ENCODE results near the gene RGL4. TPM values are rescaled to one million over a fixed set of nuclear protein-coding genes. Genes with fewer than 3 reads are reported as not detected.
"Not testable (repeated sequence)": the region's sequence is repeated elsewhere in the genome, so short reads cannot be mapped to it uniquely, and the experiment has no call there.

Gene RGL4
- total RNA-seq, 4 donors from 2014 or later, result 0.25 to 1.3 TPM; not detected in 2

DNA sequence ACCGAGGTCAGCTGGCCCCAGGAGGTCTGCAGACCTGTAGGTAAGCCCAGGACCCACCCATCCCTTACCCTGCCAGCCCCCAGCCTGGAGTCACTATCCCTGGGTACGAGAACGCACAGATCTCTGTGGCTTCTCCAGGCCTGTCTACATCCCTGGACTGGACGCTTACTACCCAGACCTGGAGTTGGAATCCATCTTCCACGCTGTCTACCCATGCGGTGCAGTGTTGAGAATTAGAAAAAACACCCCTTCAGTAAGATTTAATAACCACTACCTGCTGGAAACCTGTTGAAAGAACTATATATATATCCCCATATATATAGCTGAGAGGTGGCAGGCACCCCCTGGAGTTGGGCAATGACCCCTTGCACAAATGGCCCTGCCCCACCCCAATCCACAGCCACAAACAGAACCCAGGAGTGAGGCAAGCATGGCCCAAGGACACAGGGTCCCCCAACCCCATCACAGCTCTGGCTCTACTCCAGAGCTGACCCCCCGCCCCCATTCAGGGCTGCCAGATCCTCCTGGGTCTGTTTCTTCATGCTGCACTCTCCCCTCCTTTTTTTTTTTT, 17.7 kb upstream of the RGL4 start:
- Histone ChIP-seq H3K27ac (no peak overlapping the region), H3K4me1 (no peaks in the 10 kb centered on the region), H3K36me3 (no peaks in the 10 kb centered on the region), H3K9me3 (no peaks in the 10 kb centered on the region), H3K27me3 (no peaks in the 10 kb centered on the region), H3K4me3 (replicated peaks in 1 of 3) (no peak overlapping the region)
- 85 to 100% methylated on average over 5 to 7 of the region's 7 CpGs for WGBS, 2 donors
- DNase-seq, result no peak
- intact Hi-C loops (cut with DNase I), result no loop called here
- TF ChIP-seq POLR2A (IDR thresholded peaks at IDR 0.05), result no peak
- TF ChIP-seq, protein P1, sequence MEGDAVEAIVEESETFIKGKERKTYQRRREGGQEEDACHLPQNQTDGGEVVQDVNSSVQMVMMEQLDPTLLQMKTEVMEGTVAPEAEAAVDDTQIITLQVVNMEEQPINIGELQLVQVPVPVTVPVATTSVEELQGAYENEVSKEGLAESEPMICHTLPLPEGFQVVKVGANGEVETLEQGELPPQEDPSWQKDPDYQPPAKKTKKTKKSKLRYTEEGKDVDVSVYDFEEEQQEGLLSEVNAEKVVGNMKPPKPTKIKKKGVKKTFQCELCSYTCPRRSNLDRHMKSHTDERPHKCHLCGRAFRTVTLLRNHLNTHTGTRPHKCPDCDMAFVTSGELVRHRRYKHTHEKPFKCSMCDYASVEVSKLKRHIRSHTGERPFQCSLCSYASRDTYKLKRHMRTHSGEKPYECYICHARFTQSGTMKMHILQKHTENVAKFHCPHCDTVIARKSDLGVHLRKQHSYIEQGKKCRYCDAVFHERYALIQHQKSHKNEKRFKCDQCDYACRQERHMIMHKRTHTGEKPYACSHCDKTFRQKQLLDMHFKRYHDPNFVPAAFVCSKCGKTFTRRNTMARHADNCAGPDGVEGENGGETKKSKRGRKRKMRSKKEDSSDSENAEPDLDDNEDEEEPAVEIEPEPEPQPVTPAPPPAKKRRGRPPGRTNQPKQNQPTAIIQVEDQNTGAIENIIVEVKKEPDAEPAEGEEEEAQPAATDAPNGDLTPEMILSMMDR (IDR thresholded peaks at IDR 0.05), result no peak

DNA sequence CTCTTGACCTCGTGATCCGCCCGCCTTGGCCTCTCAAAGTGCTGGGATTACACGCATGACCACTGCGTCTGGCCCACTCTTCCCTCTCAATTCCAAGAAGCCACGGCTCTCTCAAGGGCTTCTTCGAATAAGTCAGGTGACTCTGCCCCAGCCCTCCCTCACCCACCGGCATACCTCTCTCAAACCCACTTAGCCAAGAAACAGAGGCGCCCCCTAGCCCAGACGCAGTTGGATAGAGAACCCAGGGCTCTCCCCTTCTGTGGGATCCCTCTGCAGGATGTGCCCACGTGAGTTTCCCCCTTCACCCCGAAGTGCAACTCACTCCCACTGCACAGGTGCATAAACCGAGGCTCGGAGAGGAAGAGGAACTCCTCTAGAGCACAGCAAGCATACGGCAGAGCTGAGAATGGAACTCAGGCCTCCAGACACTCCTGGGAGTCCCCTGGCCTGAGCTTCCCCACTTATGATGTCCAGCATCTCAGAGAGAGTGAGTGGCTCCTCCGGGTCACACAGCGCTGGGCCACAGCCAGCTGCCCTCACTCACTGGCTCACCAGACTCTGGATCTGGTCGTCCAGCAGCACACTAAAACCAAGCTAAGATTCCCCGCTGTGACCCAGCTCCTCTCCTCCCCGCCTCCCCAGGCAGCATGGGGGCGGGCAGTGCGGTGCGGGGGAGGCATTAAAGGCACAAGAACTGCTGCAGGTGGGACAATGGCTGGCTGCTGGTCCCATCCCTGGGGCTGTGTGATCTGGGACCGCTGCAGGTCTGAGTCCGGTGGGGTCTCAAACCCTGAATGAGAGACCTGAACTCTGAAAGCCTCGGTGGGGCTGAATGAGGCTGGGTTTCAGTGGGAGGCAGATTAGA, 16.8 kb upstream of the RGL4 start:
- intact Hi-C loops (cut with DNase I), result no loop called here
- DNase-seq, result no peak
- TF ChIP-seq, protein P1 (IDR thresholded peaks at IDR 0.05), result no peak
- no peak for TF ChIP-seq POLR2A (IDR thresholded peaks at IDR 0.05)
- no peak overlapping the region for H3K4me3 ChIP-seq (replicated peaks in 1 of 3)
- H3K36me3 ChIP-seq, result no peaks in the 10 kb centered on the region
- H3K4me1 ChIP-seq, result no peaks in the 10 kb centered on the region
- no peak overlapping the region for H3K27ac ChIP-seq
- 80 to 88% methylated on average over 20 to 26 of the region's 26 CpGs for WGBS, 2 donors
- H3K9me3 ChIP-seq, result no peaks in the 10 kb centered on the region
- H3K27me3 ChIP-seq, result no peaks in the 10 kb centered on the region

DNA sequence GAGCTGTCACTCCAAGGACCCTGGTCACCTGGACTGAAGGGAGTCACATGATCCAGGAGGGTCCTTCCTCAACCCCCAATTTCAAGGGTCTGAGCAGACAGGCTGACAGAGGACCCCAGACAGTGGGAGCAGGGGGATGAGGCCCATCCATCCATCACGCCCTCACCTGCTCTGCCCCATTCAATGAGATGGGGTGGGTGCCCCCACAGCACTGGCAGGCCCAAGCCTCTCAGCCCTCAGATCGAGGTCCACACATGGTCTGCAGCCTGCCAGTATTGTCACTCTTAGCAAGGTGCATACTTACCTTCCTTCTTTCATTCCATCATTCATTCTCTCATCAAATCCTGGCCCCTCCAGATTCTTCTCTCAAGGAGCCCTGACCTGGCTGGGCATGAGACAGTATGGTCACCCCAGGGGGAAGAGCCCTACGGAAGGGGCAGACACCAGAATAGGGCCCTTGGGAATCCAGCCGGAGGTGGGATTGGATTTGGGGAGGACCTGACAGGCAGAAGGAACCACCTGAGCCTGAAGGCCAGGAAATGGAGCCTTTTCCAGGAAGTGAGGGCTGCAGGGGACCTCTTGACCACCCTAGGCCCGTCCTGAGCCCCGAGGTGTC, 15.8 kb upstream of the RGL4 start:
- H3K4me1 ChIP-seq; H3K4me3 ChIP-seq (replicated peaks in 1 of 3); DNase-seq; intact Hi-C loops (cut with DNase I); H3K36me3 ChIP-seq; H3K27me3 ChIP-seq; H3K9me3 ChIP-seq; H3K27ac ChIP-seq: not testable (repeated sequence)
- WGBS, 2 donors, result 87 to 95% methylated on average over 6 of the region's 6 CpGs

DNA sequence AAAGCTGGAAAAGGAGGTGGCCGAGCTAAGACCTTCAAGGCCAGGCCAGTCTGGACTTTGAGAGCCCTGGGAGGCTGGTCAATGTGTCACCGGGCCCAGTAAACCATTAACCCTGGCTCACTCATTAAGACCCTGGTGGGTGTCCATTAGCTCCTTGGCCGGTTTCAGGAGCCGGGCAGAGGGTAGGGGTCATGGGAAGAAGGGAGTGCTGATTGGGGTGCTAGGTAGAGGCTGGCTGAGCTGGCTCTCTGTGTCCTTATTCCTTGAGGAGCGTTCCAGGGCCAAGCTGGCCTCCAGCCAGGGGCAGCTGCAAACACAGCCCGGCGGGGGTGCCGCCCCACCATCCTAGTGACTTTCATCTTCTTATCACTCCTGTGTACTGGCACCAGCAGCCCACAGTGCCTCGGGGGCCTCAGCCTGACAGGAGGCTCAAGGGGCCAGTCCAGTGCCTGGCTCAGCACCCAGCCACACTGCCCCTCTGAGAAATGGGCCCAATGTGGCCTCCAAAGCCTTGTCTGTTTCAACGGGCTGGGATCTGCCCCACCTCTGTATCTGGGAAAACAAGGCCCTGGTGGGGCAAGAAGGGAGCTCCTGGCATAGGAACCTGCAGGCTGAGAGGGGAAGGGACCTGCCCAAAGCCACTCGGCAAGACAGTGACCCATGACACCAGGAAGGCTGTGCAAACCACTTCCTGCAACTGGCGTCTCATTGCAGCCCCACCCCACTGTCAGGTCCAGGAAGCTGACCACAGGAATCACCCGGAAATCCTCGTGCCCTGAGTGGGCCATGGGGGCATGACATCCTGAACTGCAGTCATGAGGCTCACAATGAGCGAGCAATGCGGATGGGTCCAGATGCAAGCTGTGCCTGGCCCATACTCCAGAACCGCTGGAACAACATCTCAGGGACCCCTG, 15.1 kb upstream of the RGL4 start:
- no peaks in the 10 kb centered on the region for H3K27me3 ChIP-seq
- no peaks in the 10 kb centered on the region for H3K4me1 ChIP-seq
- no peak overlapping the region for H3K27ac ChIP-seq
- H3K4me3 ChIP-seq (replicated peaks in 1 of 3), result no peak overlapping the region
- TF ChIP-seq, protein P1 (IDR thresholded peaks at IDR 0.05), result no peak
- TF ChIP-seq POLR2A (IDR thresholded peaks at IDR 0.05), result no peak
- no peaks in the 10 kb centered on the region for H3K36me3 ChIP-seq
- WGBS, 2 donors, result 64 to 72% methylated on average over 3 to 10 of the region's 17 CpGs
- H3K9me3 ChIP-seq, result no peaks in the 10 kb centered on the region
- DNase-seq, result peak; percentile 40 to 62
- intact Hi-C loops (cut with DNase I), result no loop called here

DNA sequence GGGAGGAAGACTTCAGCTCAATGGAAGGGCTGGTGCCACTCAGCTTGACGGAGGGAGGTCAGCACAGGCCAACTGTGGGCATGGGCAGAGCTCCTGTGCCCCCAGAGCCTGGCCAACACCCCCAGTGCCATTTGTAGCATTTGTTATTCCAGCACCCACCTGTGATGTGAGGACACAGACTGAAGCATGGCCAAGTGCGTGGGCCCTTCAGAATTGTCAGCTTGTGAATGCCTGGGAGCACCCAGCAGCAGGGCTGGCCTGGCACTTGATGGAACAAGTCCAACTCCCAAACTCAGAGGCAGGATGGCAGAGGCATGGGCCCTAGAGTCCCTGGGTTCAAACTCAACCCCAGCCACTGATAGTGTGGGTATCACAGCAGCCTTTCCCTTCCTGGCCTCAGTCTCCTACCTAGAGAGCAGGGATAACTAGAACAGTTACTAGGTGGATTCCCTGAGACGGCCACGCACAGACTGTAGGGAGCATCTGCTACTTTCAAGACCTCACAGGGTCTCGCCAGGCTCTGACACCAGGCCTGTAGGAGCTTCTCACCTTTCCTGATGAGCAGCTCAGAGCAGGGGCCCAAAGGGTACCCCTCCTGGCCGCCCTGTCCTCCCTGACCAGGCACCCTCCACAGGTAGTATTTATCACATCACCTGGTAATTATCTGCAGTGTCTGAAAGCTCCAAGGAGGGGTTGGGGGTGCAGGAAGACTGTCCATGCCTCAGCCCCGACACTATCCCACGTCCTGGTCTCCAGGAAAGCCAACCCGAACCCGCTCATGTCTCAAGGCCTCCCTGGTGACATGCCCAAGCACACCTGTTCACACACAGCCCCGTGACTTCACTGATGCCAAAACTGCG, 13.7 kb upstream of the RGL4 start:
- H3K9me3 ChIP-seq; H3K4me1 ChIP-seq; H3K27ac ChIP-seq; H3K4me3 ChIP-seq (replicated peaks in 1 of 3); H3K27me3 ChIP-seq; H3K36me3 ChIP-seq; intact Hi-C loops (cut with DNase I): not testable (repeated sequence)
- peak; percentile 19 to 42 for DNase-seq
- WGBS, 2 donors, result 90 to 93% methylated on average over 11 to 12 of the region's 12 CpGs
